Fibroblast of upper back skin (primary cell): ENCODE results near the gene ZNF92.
A peak's percentile ranks its signal among the peaks of the same experiment; 100 is the strongest.
"Not testable (repeated sequence)": the region's sequence is repeated elsewhere in the genome, so short reads cannot be mapped to it uniquely, and the experiment has no call there.

Experiments used
- DNase-seq: peaks from one replicate; pipeline ENCODE4 v3.0.0-alpha.2; 2013

ZNF92 gene

GRCh38 chr7:65429642-65430343 lies 56.1 kb downstream of the ZNF92 start:
- no peak for DNase-seq

DNA sequence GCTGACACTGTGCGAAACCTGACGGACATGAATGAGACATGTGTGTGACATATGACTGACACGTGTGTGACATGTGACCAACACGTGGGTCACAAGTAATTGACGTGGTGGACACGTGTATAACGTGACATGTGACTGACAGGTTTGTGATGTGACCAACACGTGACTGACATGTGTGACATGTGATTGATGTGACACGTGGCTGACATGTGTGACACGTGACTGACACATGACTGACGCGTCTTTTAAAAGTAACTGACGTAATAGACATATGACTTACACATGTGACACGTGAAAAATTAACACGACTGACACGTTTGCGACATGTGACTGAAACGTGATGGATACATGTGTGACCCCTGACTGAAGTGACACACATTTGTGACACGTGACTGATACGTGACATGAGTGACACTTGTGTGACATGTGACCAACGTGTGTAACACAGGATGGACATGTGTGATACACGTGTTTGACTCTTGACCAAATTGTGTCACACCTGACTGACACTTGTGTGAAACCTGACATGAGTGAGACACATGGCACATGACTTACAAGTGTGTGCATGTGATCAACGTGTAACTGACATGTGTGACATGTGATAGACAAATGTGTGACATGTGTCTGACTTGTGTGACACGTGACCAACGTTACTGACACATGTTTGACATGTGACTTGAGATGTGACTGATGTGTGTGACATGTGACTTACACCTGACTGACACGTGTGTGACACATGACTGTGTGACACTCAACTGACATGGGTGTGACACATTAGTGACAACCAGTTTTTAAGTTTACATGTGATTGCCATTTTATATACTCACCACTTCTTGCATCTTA lies 56.9 kb downstream of the ZNF92 start:
- no peak for DNase-seq

GRCh38 chr7:65434307-65434706 lies 60.7 kb downstream of the ZNF92 start:
- no peak for DNase-seq

- no peak for DNase-seq
Observed at GRCh38 chr7:65436163-65436562, 62.5 kb downstream of the ZNF92 start.

DNA sequence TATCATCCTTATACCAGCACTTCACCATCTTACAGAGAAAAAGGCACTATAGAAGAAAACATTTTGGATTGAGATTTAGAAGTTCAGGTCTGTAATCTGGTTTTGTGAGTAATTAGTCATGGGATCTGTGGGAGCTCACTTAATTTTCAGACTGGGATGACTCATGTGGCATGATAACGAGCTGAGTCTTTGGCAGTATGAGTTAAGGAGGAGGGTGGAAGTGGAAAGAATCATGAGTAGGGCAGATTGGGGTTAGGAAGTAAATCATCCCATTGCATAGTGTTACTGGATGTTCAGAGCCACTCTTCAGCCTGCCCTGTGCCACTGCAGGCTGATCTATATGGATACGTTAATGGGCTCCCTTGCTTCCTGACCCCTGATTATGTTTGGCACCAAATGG lies 64.9 kb downstream of the ZNF92 start:
- peak; percentile 87 for DNase-seq

- DNase-seq: peak; percentile 71
Observed at GRCh38 chr7:65441010-65441409, 67.4 kb downstream of the ZNF92 start.

GRCh38 chr7:65444205-65444842 lies 70.7 kb downstream of the ZNF92 start:
- DNase-seq: no peak

DNA sequence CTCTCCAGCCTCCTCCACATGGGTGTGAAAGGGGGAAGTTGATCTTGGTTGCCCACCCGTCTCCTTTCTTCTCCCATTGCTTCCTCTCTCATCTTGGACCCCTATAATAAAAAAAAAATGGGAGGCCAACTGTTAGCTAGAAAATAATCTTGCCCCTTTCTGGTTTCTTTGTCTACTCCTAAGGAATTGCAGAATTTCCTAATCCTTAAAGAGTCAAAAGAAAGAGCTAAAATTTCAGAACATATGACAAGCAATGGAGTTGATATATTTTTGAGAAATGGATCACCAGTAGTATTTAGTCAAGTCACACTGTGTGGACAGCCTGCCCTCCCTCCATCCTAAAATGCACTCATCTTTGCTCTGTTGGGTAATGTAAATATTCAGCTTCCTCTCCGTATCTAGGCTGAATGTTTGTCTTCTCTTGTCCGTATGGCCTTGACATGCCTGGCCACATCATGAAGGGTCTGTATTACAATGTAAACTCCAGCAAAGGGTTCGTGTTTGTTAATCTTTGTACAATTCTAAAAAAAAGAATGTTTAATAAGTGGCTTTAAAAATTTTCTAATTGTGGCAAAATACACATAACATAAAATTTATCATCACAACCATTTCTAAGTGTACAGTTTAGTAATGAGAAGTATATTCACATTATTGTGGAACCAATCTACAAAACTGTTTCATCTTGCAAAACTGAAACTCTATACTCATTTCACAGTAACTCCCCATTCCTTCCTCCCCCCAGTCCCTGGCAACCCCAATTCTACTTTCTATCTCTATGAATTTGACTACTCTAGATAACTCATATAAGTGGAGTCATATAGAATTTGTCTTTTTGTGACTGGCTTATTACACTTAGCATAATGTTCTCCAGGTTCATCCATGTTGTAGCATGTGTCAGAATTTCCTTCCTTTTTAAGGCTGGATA lies 71.5 kb downstream of the ZNF92 start:
- DNase-seq: no peak

GRCh38 chr7:65447041-65447440 lies 73.4 kb downstream of the ZNF92 start:
- DNase-seq: not testable (repeated sequence)

DNA sequence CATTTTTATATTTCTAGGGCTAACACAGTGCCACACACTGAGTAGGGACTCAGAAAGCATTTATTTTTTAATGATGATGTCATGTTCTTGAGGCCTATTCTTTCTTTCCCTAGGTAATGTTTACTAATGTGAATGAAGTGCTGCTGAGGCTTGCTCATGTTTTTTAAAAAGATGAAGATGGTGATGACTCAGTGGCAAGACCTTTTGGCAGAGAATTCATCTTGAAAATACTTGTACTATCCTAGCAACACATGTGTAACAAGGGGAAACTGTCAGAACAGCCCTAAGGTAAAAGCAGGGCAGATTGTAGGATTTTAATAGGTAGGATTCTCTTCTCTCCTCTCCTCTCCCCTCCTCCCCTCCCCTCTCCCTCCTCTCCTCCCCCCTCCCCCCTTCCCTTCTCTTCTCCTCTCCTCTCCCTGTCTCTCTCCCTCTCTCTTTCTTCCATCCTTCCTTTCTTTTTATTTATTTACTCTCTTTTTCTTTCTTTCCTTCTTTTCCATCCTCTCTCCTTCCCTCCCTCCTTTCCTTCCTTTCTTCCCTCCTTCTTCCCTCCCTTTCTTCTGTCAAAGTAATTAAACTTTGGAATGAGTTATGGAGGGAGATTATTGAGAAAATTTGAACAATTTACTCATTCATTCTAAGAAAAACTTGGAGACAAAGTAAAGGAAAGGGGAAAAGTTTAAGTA lies 75.3 kb downstream of the ZNF92 start:
- DNase-seq: peak; percentile 80

GRCh38 chr7:65449505-65449852 lies 75.8 kb downstream of the ZNF92 start:
- DNase-seq: no peak
